Measurements from ENCODE around the gene KRTAP4-9.
"Not testable (repeated sequence)": the region's sequence is repeated elsewhere in the genome, so short reads cannot be mapped to it uniquely, and the experiment has no call there.

KRTAP4-9 gene

DNA sequence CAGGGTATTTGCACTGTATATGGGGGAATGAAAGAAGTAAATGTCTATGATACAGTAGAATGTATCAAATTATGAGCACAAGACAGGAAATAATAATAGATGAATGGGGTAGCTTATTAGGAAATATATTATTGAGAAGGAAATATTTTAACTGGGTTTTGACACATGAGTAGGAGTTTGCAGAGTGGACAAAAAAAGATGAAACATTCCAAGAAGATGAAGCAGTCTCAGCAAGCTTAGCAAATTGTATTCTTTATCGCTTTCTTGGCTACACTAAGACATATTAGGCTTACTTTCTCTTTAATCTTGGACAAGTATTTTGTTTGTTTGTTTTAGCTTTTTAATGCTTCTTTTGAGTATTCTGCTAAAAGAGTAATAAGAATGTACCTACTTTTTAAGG lies 1.3 kb upstream of the KRTAP4-9 start:
- H3K27ac ChIP-seq (ENCODE audit: low read depth, low read length): no peak overlapping the region
- H3K4me2 ChIP-seq (ENCODE audit: low read length): no peak overlapping the region
- no peaks in the 10 kb centered on the region for H3K27me3 ChIP-seq (ENCODE audit: control insufficient read depth, low read length)
- no peaks in the 10 kb centered on the region for H3K36me3 ChIP-seq (ENCODE audit: control insufficient read depth, low read length)
- H3K4me3 ChIP-seq (ENCODE audit: low read length): no peak overlapping the region
- peaks cover 6% of the 10 kb centered on the region for H3K9me3 ChIP-seq (ENCODE audit: control insufficient read depth, insufficient read depth, low read length)
- TF ChIP-seq EZH2phosphoT487 (IDR thresholded peaks at IDR 0.05; ENCODE audit: borderline replicate concordance, low read length): no peak
- TF ChIP-seq, protein P1, sequence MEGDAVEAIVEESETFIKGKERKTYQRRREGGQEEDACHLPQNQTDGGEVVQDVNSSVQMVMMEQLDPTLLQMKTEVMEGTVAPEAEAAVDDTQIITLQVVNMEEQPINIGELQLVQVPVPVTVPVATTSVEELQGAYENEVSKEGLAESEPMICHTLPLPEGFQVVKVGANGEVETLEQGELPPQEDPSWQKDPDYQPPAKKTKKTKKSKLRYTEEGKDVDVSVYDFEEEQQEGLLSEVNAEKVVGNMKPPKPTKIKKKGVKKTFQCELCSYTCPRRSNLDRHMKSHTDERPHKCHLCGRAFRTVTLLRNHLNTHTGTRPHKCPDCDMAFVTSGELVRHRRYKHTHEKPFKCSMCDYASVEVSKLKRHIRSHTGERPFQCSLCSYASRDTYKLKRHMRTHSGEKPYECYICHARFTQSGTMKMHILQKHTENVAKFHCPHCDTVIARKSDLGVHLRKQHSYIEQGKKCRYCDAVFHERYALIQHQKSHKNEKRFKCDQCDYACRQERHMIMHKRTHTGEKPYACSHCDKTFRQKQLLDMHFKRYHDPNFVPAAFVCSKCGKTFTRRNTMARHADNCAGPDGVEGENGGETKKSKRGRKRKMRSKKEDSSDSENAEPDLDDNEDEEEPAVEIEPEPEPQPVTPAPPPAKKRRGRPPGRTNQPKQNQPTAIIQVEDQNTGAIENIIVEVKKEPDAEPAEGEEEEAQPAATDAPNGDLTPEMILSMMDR (IDR thresholded peaks at IDR 0.05; ENCODE audit: low read depth, low read length, poor library complexity, severe bottlenecking): no peak
- peaks cover 20% of the 10 kb centered on the region for H3K4me1 ChIP-seq (ENCODE audit: control insufficient read depth, low read length)
- no peaks in the 10 kb centered on the region for H3K79me2 ChIP-seq (ENCODE audit: control insufficient read depth, low read length)
- no peaks in the 10 kb centered on the region for H4K20me1 ChIP-seq (ENCODE audit: control insufficient read depth, insufficient read depth, low read depth, low read length)
- no peaks in the 10 kb centered on the region for H3K9me2 ChIP-seq (replicated peaks; ENCODE audit: control insufficient read depth, low read length)
- no peaks in the 10 kb centered on the region for H3F3A ChIP-seq (ENCODE audit: control insufficient read depth, insufficient read depth)

DNA sequence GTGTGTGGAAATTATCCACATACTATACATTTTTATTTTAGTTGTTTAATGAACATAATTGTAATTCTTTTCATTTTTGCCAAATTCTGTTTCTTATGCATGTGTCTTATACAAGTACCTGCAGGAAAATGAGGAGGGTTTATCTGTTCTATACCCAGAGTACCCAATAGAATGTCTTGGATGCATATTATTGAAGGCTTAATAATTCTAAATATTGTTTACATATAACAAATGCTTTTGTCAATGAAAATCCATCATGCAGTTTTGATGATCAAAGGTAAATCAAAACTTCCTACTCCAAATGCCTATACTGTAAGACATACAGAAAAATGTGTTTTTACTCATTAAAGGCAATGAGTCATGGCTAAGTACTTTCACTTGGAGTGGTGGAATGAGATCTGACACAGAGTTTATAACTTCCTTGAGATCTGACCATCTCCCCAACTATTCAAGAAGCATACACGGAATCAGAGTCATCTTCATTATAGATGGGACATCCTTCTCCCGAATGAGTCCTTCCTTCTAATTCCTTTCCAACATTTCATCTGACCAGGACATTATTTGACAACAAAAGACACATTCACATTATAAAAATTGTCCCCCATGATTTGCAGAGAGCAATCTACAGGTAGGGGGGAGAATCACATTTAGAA lies 677 bp upstream of the KRTAP4-9 start:
- H3K36me3 ChIP-seq (ENCODE audit: control insufficient read depth, low read length); H3K9me3 ChIP-seq (ENCODE audit: control insufficient read depth, insufficient read depth, low read length); H3F3A ChIP-seq (ENCODE audit: control insufficient read depth, insufficient read depth); H3K9me2 ChIP-seq (replicated peaks; ENCODE audit: control insufficient read depth, low read length); H3K4me3 ChIP-seq (ENCODE audit: low read length); H4K20me1 ChIP-seq (ENCODE audit: control insufficient read depth, insufficient read depth, low read depth, low read length); H3K27me3 ChIP-seq (ENCODE audit: control insufficient read depth, low read length); H3K4me2 ChIP-seq (ENCODE audit: low read length); H3K27ac ChIP-seq (ENCODE audit: low read depth, low read length); H3K79me2 ChIP-seq (ENCODE audit: control insufficient read depth, low read length): not testable (repeated sequence)
- H3K4me1 ChIP-seq (ENCODE audit: control insufficient read depth, low read length): peaks cover 21% of the 10 kb centered on the region

DNA sequence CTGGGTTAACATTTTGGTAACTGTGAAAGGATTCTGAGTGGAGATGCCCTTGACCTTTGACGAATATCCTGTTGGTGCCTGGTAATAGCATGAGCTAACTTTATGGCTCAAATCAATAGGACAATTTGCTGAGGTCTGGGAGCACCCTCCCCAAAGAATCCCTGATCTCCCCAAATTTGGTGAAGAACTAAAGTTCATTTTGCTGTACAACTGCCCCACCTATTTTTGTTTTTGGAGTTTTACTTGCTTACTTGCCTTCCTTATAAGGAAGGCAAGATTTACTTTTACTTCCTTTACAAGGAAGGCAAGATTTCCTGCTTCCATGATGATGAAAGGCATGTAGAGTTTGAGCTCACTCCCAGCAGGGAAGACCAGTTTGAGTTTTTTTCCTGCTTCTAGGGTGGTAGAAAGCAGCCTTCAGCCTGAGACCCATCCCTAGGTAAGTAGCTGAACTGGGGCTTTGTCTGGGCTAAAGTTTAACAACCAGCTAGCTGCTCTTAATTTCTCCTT lies 2.8 kb downstream of the KRTAP4-9 start:
- peaks cover 12% of the 10 kb centered on the region for H3K9me3 ChIP-seq (ENCODE audit: control insufficient read depth, insufficient read depth, low read length)
- H3K36me3 ChIP-seq (ENCODE audit: control insufficient read depth, low read length): no peaks in the 10 kb centered on the region
- H3K27ac ChIP-seq (ENCODE audit: low read depth, low read length): no peak overlapping the region
- TF ChIP-seq, protein P1 (IDR thresholded peaks at IDR 0.05; ENCODE audit: low read depth, low read length, poor library complexity, severe bottlenecking): no peak
- TF ChIP-seq EZH2phosphoT487 (IDR thresholded peaks at IDR 0.05; ENCODE audit: borderline replicate concordance, low read length): no peak
- no peaks in the 10 kb centered on the region for H3K9me2 ChIP-seq (replicated peaks; ENCODE audit: control insufficient read depth, low read length)
- H3K4me1 ChIP-seq (ENCODE audit: control insufficient read depth, low read length): peaks cover 15% of the 10 kb centered on the region
- H3K27me3 ChIP-seq (ENCODE audit: control insufficient read depth, low read length): no peaks in the 10 kb centered on the region
- H3F3A ChIP-seq (ENCODE audit: control insufficient read depth, insufficient read depth): no peaks in the 10 kb centered on the region
- H3K79me2 ChIP-seq (ENCODE audit: control insufficient read depth, low read length): no peaks in the 10 kb centered on the region
- peak overlapping the region; percentile 26 for H3K4me2 ChIP-seq (ENCODE audit: low read length)
- H3K4me3 ChIP-seq (ENCODE audit: low read length): 0 out of 2 replicates have a peak overlapping the region, but pooled peaks have one; percentile 31
- no peaks in the 10 kb centered on the region for H4K20me1 ChIP-seq (ENCODE audit: control insufficient read depth, insufficient read depth, low read depth, low read length)

DNA sequence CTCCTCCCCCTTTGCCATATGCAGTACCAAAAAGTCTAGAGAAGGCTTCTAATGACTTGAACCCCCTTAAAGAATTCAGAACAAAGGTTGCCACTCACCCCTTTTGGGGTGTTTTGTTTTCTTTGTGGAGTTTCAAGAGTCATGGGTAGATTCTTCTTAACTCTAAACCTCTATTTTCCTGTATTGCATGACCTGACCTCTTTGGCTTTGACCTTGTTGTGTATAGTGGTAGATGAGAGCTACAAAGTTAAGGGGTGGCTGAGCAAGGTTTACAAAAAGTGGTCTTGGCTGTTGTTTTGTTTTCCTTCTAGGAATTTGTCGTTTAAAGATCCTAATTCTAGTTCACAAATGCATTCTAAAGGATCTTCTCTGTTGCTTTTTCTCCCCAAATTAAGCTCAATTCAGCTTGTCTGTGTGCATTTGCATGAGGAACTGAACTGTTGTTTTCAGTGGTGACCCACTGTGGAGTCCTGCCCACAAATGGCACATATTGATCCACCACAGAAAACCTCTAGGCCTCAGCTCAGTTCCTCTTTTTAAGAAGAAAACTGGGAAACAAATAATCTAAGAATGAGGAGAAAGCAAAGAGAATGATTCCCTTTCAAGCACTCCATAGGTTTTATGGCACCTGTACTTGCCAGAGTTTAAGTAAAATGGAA lies 3.7 kb downstream of the KRTAP4-9 start:
- Histone ChIP-seq H3K4me1 (ENCODE audit: control insufficient read depth, low read length) (peaks cover 15% of the 10 kb centered on the region), H3K9me3 (ENCODE audit: control insufficient read depth, insufficient read depth, low read length) (peaks cover 17% of the 10 kb centered on the region), H3K4me3 (ENCODE audit: low read length) (peak overlapping the region; percentile 31; the same call in 1 of the 2 replicates), H3K4me2 (ENCODE audit: low read length) (peak overlapping the region; percentile 26; the same call in 1 of the 2 replicates)
- H3K9me2 ChIP-seq (replicated peaks; ENCODE audit: control insufficient read depth, low read length); H3K27me3 ChIP-seq (ENCODE audit: control insufficient read depth, low read length); H3K36me3 ChIP-seq (ENCODE audit: control insufficient read depth, low read length); H3F3A ChIP-seq (ENCODE audit: control insufficient read depth, insufficient read depth); H4K20me1 ChIP-seq (ENCODE audit: control insufficient read depth, insufficient read depth, low read depth, low read length); H3K27ac ChIP-seq (ENCODE audit: low read depth, low read length); H3K79me2 ChIP-seq (ENCODE audit: control insufficient read depth, low read length): not testable (repeated sequence)

All from DOHH2 (cell line).